Prostate gland (tissue), 2 donors: Measurements from ENCODE around the gene JMJD1C.

Experiments used
- POLR2A ChIP-seq: fragments of 450-650 bp; IDR thresholded peaks from one replicate; pipeline ENCODE4 v1.6.1; 2016; ENCODE audit warnings: antibody characterized with exemption, mild to moderate bottlenecking
- TF ChIP-seq, protein P1 (sequence below), 4 experiments: fragments of 200-600 bp in 2 of 4; fragments of 450-650 bp in 2 of 4; sonication (generic) in 2 of 4; IDR thresholded peaks; 1 replicate in 3 of 4; 2 replicates in 1 of 4; pipeline ENCODE4 v1.5.1; 2016 to 2019; ENCODE audit warnings: antibody characterized with exemption in 4 of 4, mild to moderate bottlenecking in 2 of 4, moderate library complexity in 2 of 4

- TF ChIP-seq, protein P1, sequence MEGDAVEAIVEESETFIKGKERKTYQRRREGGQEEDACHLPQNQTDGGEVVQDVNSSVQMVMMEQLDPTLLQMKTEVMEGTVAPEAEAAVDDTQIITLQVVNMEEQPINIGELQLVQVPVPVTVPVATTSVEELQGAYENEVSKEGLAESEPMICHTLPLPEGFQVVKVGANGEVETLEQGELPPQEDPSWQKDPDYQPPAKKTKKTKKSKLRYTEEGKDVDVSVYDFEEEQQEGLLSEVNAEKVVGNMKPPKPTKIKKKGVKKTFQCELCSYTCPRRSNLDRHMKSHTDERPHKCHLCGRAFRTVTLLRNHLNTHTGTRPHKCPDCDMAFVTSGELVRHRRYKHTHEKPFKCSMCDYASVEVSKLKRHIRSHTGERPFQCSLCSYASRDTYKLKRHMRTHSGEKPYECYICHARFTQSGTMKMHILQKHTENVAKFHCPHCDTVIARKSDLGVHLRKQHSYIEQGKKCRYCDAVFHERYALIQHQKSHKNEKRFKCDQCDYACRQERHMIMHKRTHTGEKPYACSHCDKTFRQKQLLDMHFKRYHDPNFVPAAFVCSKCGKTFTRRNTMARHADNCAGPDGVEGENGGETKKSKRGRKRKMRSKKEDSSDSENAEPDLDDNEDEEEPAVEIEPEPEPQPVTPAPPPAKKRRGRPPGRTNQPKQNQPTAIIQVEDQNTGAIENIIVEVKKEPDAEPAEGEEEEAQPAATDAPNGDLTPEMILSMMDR (IDR thresholded peaks at IDR 0.05), result no peak
- TF ChIP-seq POLR2A, result no peak
These were observed 206.7 kb downstream of the JMJD1C start for GRCh38 chr10:63258920-63259678.
